Endothelial cell of umbilical vein (primary cell): ENCODE data around the gene DEPDC1.

Experiments used
- EZH2 ChIP-seq: IDR thresholded peaks from 2 replicates; pipeline ENCODE4 v1.6.1; 2012; ENCODE audit warnings: borderline replicate concordance, low read depth, mild to moderate bottlenecking, moderate library complexity, low read length, inconsistent platforms; ENCODE audit not compliant: severe bottlenecking
- FOS ChIP-seq: IDR thresholded peaks from 2 replicates; pipeline ENCODE4 v1.6.1; 2011; ENCODE audit warnings: mild to moderate bottlenecking, low read length, moderate library complexity, borderline replicate concordance; ENCODE audit not compliant: insufficient read depth
- GATA2 ChIP-seq: IDR thresholded peaks from 2 replicates; pipeline ENCODE4 v1.7.0; 2011; ENCODE audit warnings: low read depth, mild to moderate bottlenecking, moderate library complexity, mixed read lengths, low read length; ENCODE audit not compliant: insufficient read length, insufficient read depth
- JUN ChIP-seq: IDR thresholded peaks from 2 replicates; pipeline ENCODE4 v1.6.1; 2011; ENCODE audit warnings: borderline replicate concordance, low read depth; ENCODE audit not compliant: insufficient read length, insufficient read depth
- MYC ChIP-seq: IDR thresholded peaks from one replicate; pipeline ENCODE4 v1.6.1; 2011; ENCODE audit warnings: mild to moderate bottlenecking, low read depth, low read length
- POLR2A ChIP-seq: IDR thresholded peaks from 2 replicates; pipeline ENCODE4 v1.6.1; 2012; ENCODE audit warnings: low read depth, mild to moderate bottlenecking, control low read depth, low read length
- POLR2AphosphoS5 ChIP-seq: IDR thresholded peaks from 2 replicates; pipeline ENCODE4 v1.6.1; 2012; ENCODE audit warnings: low read depth, mild to moderate bottlenecking, control low read depth, low read length, moderate library complexity; ENCODE audit not compliant: insufficient read depth
- TF ChIP-seq, protein P1 (sequence below), 2 donors: IDR thresholded peaks; 1 replicate in 1 of 2; 2 replicates in 1 of 2; pipeline ENCODE4 v1.5.1; 2011; ENCODE audit warnings: low read length in 2 of 2, mild to moderate bottlenecking in 2 of 2, moderate library complexity in 2 of 2, control low read depth in 1 of 2, inconsistent platforms in 1 of 2, low read depth in 1 of 2; ENCODE audit not compliant: insufficient read depth in 1 of 2; ENCODE audit errors: extremely low read depth in 1 of 2
- TF ChIP-seq, protein P2 (sequence below): IDR thresholded peaks from 2 replicates; pipeline ENCODE4 v1.6.1; 2011; ENCODE audit not compliant: insufficient read depth, insufficient read length

DNA sequence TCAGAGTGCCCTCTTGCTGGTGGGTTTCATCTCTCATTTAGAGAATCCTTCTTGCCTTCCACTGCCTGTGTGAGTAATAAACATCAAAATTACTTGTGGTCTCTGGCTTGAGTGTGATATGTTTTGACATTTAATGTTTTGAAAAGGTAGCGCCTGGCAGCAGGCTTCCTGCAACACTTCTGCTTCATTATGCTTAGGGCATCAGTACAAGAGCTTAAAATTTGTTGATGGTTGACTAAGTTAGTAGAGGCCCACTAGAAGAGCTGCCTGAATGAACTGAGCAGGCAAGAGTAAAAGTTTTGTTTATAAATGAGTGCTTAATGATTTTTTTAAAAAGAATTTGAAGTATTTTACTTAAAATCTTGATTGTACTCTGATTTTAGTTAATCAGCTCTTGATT lies 40.7 kb downstream of the DEPDC1 start:
- TF ChIP-seq, protein P1, sequence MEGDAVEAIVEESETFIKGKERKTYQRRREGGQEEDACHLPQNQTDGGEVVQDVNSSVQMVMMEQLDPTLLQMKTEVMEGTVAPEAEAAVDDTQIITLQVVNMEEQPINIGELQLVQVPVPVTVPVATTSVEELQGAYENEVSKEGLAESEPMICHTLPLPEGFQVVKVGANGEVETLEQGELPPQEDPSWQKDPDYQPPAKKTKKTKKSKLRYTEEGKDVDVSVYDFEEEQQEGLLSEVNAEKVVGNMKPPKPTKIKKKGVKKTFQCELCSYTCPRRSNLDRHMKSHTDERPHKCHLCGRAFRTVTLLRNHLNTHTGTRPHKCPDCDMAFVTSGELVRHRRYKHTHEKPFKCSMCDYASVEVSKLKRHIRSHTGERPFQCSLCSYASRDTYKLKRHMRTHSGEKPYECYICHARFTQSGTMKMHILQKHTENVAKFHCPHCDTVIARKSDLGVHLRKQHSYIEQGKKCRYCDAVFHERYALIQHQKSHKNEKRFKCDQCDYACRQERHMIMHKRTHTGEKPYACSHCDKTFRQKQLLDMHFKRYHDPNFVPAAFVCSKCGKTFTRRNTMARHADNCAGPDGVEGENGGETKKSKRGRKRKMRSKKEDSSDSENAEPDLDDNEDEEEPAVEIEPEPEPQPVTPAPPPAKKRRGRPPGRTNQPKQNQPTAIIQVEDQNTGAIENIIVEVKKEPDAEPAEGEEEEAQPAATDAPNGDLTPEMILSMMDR (IDR thresholded peaks at IDR 0.05; ENCODE audit: extremely low read depth in 1 of 2, insufficient read depth in 1 of 2, low read depth in 1 of 2, low read length in 2 of 2) = no peak
- TF ChIP-seq GATA2 (no peak), POLR2A (no peak), POLR2AphosphoS5 (no peak), EZH2 (no peak), MYC (no peak), JUN (no peak), FOS (no peak)
- TF ChIP-seq, protein P2, sequence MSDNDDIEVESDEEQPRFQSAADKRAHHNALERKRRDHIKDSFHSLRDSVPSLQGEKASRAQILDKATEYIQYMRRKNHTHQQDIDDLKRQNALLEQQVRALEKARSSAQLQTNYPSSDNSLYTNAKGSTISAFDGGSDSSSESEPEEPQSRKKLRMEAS = no peak
